K562 (cell line): Measurements from ENCODE around the gene VTI1B. TPM values are rescaled to one million over a fixed set of nuclear protein-coding genes. Genes with fewer than 3 reads are reported as not detected.

ENCODE experiments used
- BCLAF1 ChIP-seq, 2 experiments: fragments of 450-650 bp in 1 of 2; IDR thresholded peaks; 2 replicates each; pipeline ENCODE4 v1.6.1; 2011 to 2017; ENCODE audit warnings: low read depth in 2 of 2, antibody characterized with exemption in 1 of 2, borderline replicate concordance in 1 of 2, low read length in 1 of 2, mild to moderate bottlenecking in 1 of 2, mixed read lengths in 1 of 2; ENCODE audit not compliant: control insufficient read depth in 1 of 2
- DPF2 ChIP-seq: fragments of 450-650 bp; IDR thresholded peaks from 2 replicates; pipeline ENCODE4 v1.6.1; 2016
- FOXA1 ChIP-seq: fragments of 450-650 bp; IDR thresholded peaks from 2 replicates; pipeline ENCODE4 v1.6.1; 2016; ENCODE audit warnings: mild to moderate bottlenecking, borderline replicate concordance
- GABPB2 ChIP-seq: fragments of 250-450 bp; sonication (Bioruptor Pico); conservative IDR thresholded peaks from 2 replicates; pipeline ENCODE4 v1.5.1; 2021; ENCODE audit warnings: mild to moderate bottlenecking
- KLF6 ChIP-seq: fragments of 250-450 bp; sonication (Bioruptor Pico); IDR thresholded peaks from 2 replicates; pipeline ENCODE4 v1.4.0; 2020; ENCODE audit warnings: mild to moderate bottlenecking, moderate library complexity, borderline replicate concordance
- NCOA6 ChIP-seq: fragments of 450-650 bp; IDR thresholded peaks from 2 replicates; pipeline ENCODE4 v1.6.1; 2017; ENCODE audit warnings: mild to moderate bottlenecking
- NR4A1 ChIP-seq, 2 experiments: fragments of 250-450 bp in 1 of 2; fragments of 450-650 bp in 1 of 2; sonication (Bioruptor Pico) in 1 of 2; IDR thresholded peaks; 2 replicates each; pipeline versions ENCODE4 v1.4.0 to v1.6.1; 2016 to 2020; ENCODE audit warnings: mild to moderate bottlenecking in 2 of 2, missing compliant biosample characterization in 1 of 2, missing genetic modification characterization in 1 of 2, moderate library complexity in 1 of 2
- POLR2AphosphoS2 ChIP-seq: IDR thresholded peaks from 2 replicates; pipeline ENCODE4 v1.6.1; 2012; ENCODE audit warnings: low read length, improper control_type of control experiment
- PPARD ChIP-seq: fragments of 250-450 bp; sonication (Bioruptor Pico); IDR thresholded peaks from 2 replicates; pipeline ENCODE4 v1.8.0; 2022; ENCODE audit warnings: inconsistent platforms, mild to moderate bottlenecking, moderate library complexity
- SMC3 ChIP-seq: conservative IDR thresholded peaks from 2 replicates; pipeline ENCODE4 v1.6.1; 2011; ENCODE audit warnings: low read depth, low read length, improper control_type of control experiment; ENCODE audit not compliant: insufficient read depth
- TBP ChIP-seq: optimal IDR thresholded peaks from 2 replicates; pipeline ENCODE3; 2011; ENCODE audit warnings: low read depth, low read length, improper control_type of control experiment
- TGIF2 ChIP-seq: sonication (generic); formaldehyde crosslinking; IDR thresholded peaks from 2 replicates; pipeline ENCODE4 v1.8.1; 2022; ENCODE audit warnings: mild to moderate bottlenecking, missing genetic modification reagents, moderate library complexity
- ZFP30 ChIP-seq: fragments of 250-450 bp; sonication (Bioruptor Pico); IDR thresholded peaks from 2 replicates; pipeline ENCODE4 v1.8.0; 2022; ENCODE audit warnings: moderate library complexity, mild to moderate bottlenecking, inconsistent platforms, borderline replicate concordance
- ZMIZ1 ChIP-seq, 2 experiments: fragments of 150-350 bp in 1 of 2; IDR thresholded peaks; 2 replicates each; pipeline ENCODE4 v1.6.1; 2012 to 2016; ENCODE audit warnings: low read depth in 2 of 2, low read length in 2 of 2, mild to moderate bottlenecking in 1 of 2, moderate library complexity in 1 of 2
- ZNF121 ChIP-seq: sonication (generic); formaldehyde crosslinking; conservative IDR thresholded peaks from 2 replicates; pipeline ENCODE4 v1.8.0; 2022; ENCODE audit warnings: missing genetic modification reagents
- ZNF165 ChIP-seq: fragments of 250-450 bp; sonication (Bioruptor Pico); IDR thresholded peaks from 2 replicates; pipeline ENCODE4 v1.4.0; 2020; ENCODE audit warnings: borderline replicate concordance
- ZNF175 ChIP-seq: fragments of 200-800 bp; sonication (Bioruptor generic); IDR thresholded peaks from 2 replicates; pipeline ENCODE4 v1.6.1; 2016; ENCODE audit warnings: low read depth, mild to moderate bottlenecking, missing genetic modification characterization, missing compliant biosample characterization
- ZNF57 ChIP-seq: fragments of 450-650 bp; formaldehyde crosslinking; IDR thresholded peaks from 2 replicates; pipeline ENCODE4 v1.4.0; 2020; ENCODE audit warnings: mild to moderate bottlenecking, moderate library complexity
- ZNF764 ChIP-seq: fragments of 250-450 bp; sonication (Bioruptor Pico); IDR thresholded peaks from 2 replicates; pipeline ENCODE4 v1.4.0; 2020; ENCODE audit warnings: low read depth, mild to moderate bottlenecking, moderate library complexity
- polyA plus RNA-seq, 8 experiments: library from polyadenylated mRNA; depleted of rRNA in 4 of 8; stranded (reverse) in 5 of 8; unstranded in 3 of 8; fragments of >200 nt; fragmentation: Nextera tagmentation in 2 of 8; fragmentation: Illumina TruSeq in 1 of 8; extraction: Ambion mirVana in 2 of 8; extraction: Trizol in 1 of 8; gene quantifications; 2 replicates each; pipeline versions ENCODE4 v1.2.1 to v1.2.3, GENCODE V29; 2011 to 2014; ENCODE audit warnings: inconsistent platforms in 1 of 8, missing spikeins in 1 of 8
- total RNA-seq, 7 experiments: library from RNA; depleted of rRNA in 6 of 7; stranded (reverse); fragments of >200 nt in 6 of 7; fragmentation: Illumina TruSeq in 2 of 7; extraction: Trizol in 2 of 7; gene quantifications; 2 replicates each; pipeline versions ENCODE4 v1.2.1 to v1.2.3, GENCODE V29; 2011 to 2021; ENCODE audit warnings: low replicate concordance in 1 of 7

The VTI1B gene
- total and polyA plus RNA-seq, 9 of the 15 experiments (the other 6 are each of a cell fraction or from before 2014, with no cell fraction given), result 7.8 to 69.8 (median 50.1) TPM

- TF ChIP-seq ZNF57 (no peak), PPARD (no peak), GABPB2 (no peak), TBP (peak; percentile 88), TGIF2 (CRISPR knock-in tag) (no peak), NR4A1 (CRISPR knock-in tag; IDR thresholded peaks at IDR 0.05) (no peak), NR4A1 (tag; IDR thresholded peaks at IDR 0.05) (no peak), ZMIZ1 (IDR thresholded peaks at IDR 0.05; ENCODE audit: low read depth in 2 of 2, low read length in 2 of 2) (no peak), ZNF764 (CRISPR knock-in tag) (no peak), SMC3 (no peak), NCOA6 (no peak), DPF2 (peak; percentile 30; the same call in 1 of the 2 replicates), ZNF121 (CRISPR knock-in tag) (no peak), FOXA1 (no peak), BCLAF1 (IDR thresholded peaks at IDR 0.05; ENCODE audit: borderline replicate concordance in 1 of 2, control insufficient read depth in 1 of 2, low read depth in 2 of 2, low read length in 1 of 2) (no peak), ZNF175 (CRISPR knock-in tag) (no peak), KLF6 (no peak), ZNF165 (CRISPR knock-in tag) (no peak), ZFP30 (CRISPR knock-in tag) (no peak), POLR2AphosphoS2 (no peak)
Measured at GRCh38 chr14:67619446-67620216, 54.8 kb downstream of the VTI1B start, which contains the start of gene ARG2 (continued).
